GM23338 (cell line): ENCODE results near the gene KIF9. TPM values are rescaled to one million over a fixed set of nuclear protein-coding genes. Genes with fewer than 3 reads are reported as not detected.

Experiments
- ATAC-seq: fragments of 200-7000 bp; cut with Tn5 transposase; 3 replicates; pipeline ENCODE4 v1.9.1; 2020
- DNase-seq: peaks from one replicate; pipeline ENCODE4 v3.0.0-alpha.2; 2015; ENCODE audit warnings: low spot score
- H2AFZ ChIP-seq: fragments of 200-600 bp; sonication (generic); 2 replicates; pipeline ENCODE4 v1.8.0; 2016; ENCODE audit warnings: antibody characterized with exemption, mild to moderate bottlenecking, moderate library complexity
- H3F3A ChIP-seq: fragments of 200-600 bp; sonication (generic); replicated peaks from 2 replicates; pipeline ENCODE4 v1.8.0; 2017; ENCODE audit warnings: antibody characterized with exemption, mixed run types, low read depth
- H3K27ac ChIP-seq: fragments of 200-600 bp; sonication (generic); 2 replicates; pipeline ENCODE4 v1.6.1; 2016; ENCODE audit warnings: low read depth
- H3K27me3 ChIP-seq: fragments of 200-600 bp; sonication (generic); 2 replicates; pipeline ENCODE4 v1.8.0; 2016; ENCODE audit warnings: mild to moderate bottlenecking, mixed run types, moderate library complexity; ENCODE audit not compliant: insufficient read depth
- H3K36me3 ChIP-seq: fragments of 200-600 bp; sonication (generic); 2 replicates; pipeline ENCODE4 v1.8.0; 2016; ENCODE audit warnings: mild to moderate bottlenecking; ENCODE audit not compliant: insufficient read depth
- H3K4me1 ChIP-seq: fragments of 200-600 bp; sonication (generic); 2 replicates; pipeline ENCODE4 v1.8.0; 2016; ENCODE audit warnings: mild to moderate bottlenecking, moderate library complexity; ENCODE audit not compliant: insufficient read depth
- H3K4me2 ChIP-seq: fragments of 200-600 bp; sonication (generic); 2 replicates; pipeline ENCODE4 v1.7.1; 2017; ENCODE audit warnings: mixed run types
- H3K4me3 ChIP-seq: fragments of 200-600 bp; sonication (generic); 2 replicates; pipeline ENCODE4 v1.6.1; 2016; ENCODE audit warnings: mixed run types
- H3K79me2 ChIP-seq: fragments of 200-600 bp; sonication (generic); replicated peaks from 2 replicates; pipeline ENCODE4 v1.8.0; 2017; ENCODE audit warnings: mild to moderate bottlenecking; ENCODE audit not compliant: insufficient read depth
- H3K9me2 ChIP-seq: fragments of 200-600 bp; sonication (generic); 2 replicates; pipeline ENCODE4 v1.8.0; 2017; ENCODE audit not compliant: insufficient read depth
- H4K20me1 ChIP-seq: fragments of 200-600 bp; sonication (generic); replicated peaks from 2 replicates; pipeline ENCODE4 v1.8.0; 2017; ENCODE audit warnings: mild to moderate bottlenecking; ENCODE audit not compliant: insufficient read depth
- H3K27ac Mint-ChIP-seq: 2 replicates; pipeline ENCODE4 v1.8.0; 2020; ENCODE audit warnings: inconsistent platforms, mild to moderate bottlenecking, moderate library complexity, mixed read lengths
- H3K27me3 Mint-ChIP-seq: 3 replicates; pipeline ENCODE4 v1.8.0; 2022; ENCODE audit warnings: low read depth, mild to moderate bottlenecking, moderate library complexity, mixed read lengths, inconsistent platforms; ENCODE audit not compliant: insufficient read depth, poor library complexity
- H3K36me3 Mint-ChIP-seq: 3 replicates; pipeline ENCODE4 v1.8.0; 2021; ENCODE audit warnings: low read depth, mild to moderate bottlenecking, inconsistent platforms, moderate library complexity, mixed read lengths
- H3K4me1 Mint-ChIP-seq: 3 replicates; pipeline ENCODE4 v1.8.0; 2020; ENCODE audit warnings: mild to moderate bottlenecking, inconsistent platforms, mixed read lengths
- H3K4me3 Mint-ChIP-seq: 3 replicates; pipeline ENCODE4 v1.8.0; 2021; ENCODE audit warnings: moderate library complexity, mild to moderate bottlenecking, inconsistent platforms, mixed read lengths
- H3K9me3 Mint-ChIP-seq: 3 replicates; pipeline ENCODE4 v1.8.0; 2020; ENCODE audit warnings: moderate library complexity, mild to moderate bottlenecking, inconsistent platforms, mixed read lengths
- CREB1 ChIP-seq: fragments of 250-450 bp; sonication (Bioruptor Pico); IDR thresholded peaks from 2 replicates; pipeline ENCODE4 v1.5.0; 2020; ENCODE audit warnings: low read depth, mild to moderate bottlenecking, moderate library complexity
- CTCF ChIP-seq, 2 experiments: fragments of 200-600 bp in 1 of 2; sonication (generic) in 1 of 2; conservative IDR thresholded peaks; 2 replicates each; pipeline versions ENCODE4 v1.5.1 to v1.6.1; 2016 to 2017; ENCODE audit warnings: antibody characterized with exemption in 2 of 2, low read depth in 2 of 2, mild to moderate bottlenecking in 2 of 2, moderate library complexity in 1 of 2
- EZH2 ChIP-seq: fragments of 200-600 bp; sonication (generic); IDR thresholded peaks from one replicate; pipeline ENCODE4 v1.8.0; 2017; ENCODE audit warnings: antibody characterized with exemption, mild to moderate bottlenecking, low read depth; ENCODE audit not compliant: unreplicated experiment
- EZH2phosphoT487 ChIP-seq: fragments of 200-600 bp; sonication (generic); IDR thresholded peaks from one replicate; pipeline ENCODE4 v1.8.1; 2018; ENCODE audit warnings: antibody characterized with exemption; ENCODE audit not compliant: unreplicated experiment
- JUNB ChIP-seq: IDR thresholded peaks from one replicate; pipeline ENCODE4 v1.6.1; 2016; ENCODE audit warnings: antibody characterized with exemption; ENCODE audit not compliant: unreplicated experiment
- NANOG ChIP-seq: IDR thresholded peaks from 2 replicates; pipeline ENCODE4 v1.6.1; 2016; ENCODE audit warnings: antibody characterized with exemption, borderline replicate concordance
- POLR2AphosphoS5 ChIP-seq: IDR thresholded peaks from 2 replicates; pipeline ENCODE4 v1.6.1; 2016; ENCODE audit warnings: antibody characterized with exemption, low read depth
- REST ChIP-seq: IDR thresholded peaks from one replicate; pipeline ENCODE4 v1.6.1; 2018; ENCODE audit warnings: antibody characterized with exemption; ENCODE audit not compliant: unreplicated experiment
- STAT1 ChIP-seq: IDR thresholded peaks from one replicate; pipeline ENCODE4 v1.6.1; 2016; ENCODE audit warnings: antibody characterized with exemption; ENCODE audit not compliant: unreplicated experiment
- ZNF114 ChIP-seq: fragments of 250-450 bp; sonication (Bioruptor Pico); IDR thresholded peaks from 2 replicates; pipeline ENCODE4 v1.5.0; 2020; ENCODE audit warnings: mild to moderate bottlenecking, moderate library complexity
- ZNF331 ChIP-seq: fragments of 250-450 bp; sonication (Bioruptor Pico); IDR thresholded peaks from 2 replicates; pipeline ENCODE4 v1.5.0; 2020; ENCODE audit warnings: low read depth, mild to moderate bottlenecking, moderate library complexity
- ZNF462 ChIP-seq: fragments of 250-450 bp; sonication (Bioruptor Pico); IDR thresholded peaks from 2 replicates; pipeline ENCODE4 v1.5.0; 2020; ENCODE audit warnings: mild to moderate bottlenecking, moderate library complexity
- polyA plus RNA-seq: library from polyadenylated mRNA; unstranded; fragments of >200 nt; fragmentation: Nextera tagmentation; extraction: Ambion mirVana; gene quantifications from 2 replicates; pipeline ENCODE4 v1.2.1, GENCODE V29; 2016
- total RNA-seq: library from RNA; depleted of rRNA; stranded (reverse); fragments of >200 nt; shearing (Covaris generic); gene quantifications from 2 replicates; pipeline ENCODE4 v1.2.3, GENCODE V29; 2014
- TF ChIP-seq, protein P1 (sequence below): IDR thresholded peaks from 2 replicates; pipeline ENCODE4 v1.6.1; 2016; ENCODE audit warnings: antibody characterized with exemption

KIF9 gene
- total and polyA plus RNA-seq, 2 experiments from 2014 or later: 12.6 to 14.0 TPM

- TF ChIP-seq EZH2 (no peak), CTCF (conservative IDR thresholded peaks at IDR 0.05; ENCODE audit: low read depth in 2 of 2) (no peak), NANOG (no peak), ZNF114 (CRISPR knock-in tag) (no peak), CREB1 (CRISPR knock-in tag) (no peak), STAT1 (no peak), REST (no peak), ZNF462 (no peak), POLR2AphosphoS5 (no peak), ZNF331 (CRISPR knock-in tag) (no peak), JUNB (no peak), EZH2phosphoT487 (no peak)
- TF ChIP-seq, protein P1, sequence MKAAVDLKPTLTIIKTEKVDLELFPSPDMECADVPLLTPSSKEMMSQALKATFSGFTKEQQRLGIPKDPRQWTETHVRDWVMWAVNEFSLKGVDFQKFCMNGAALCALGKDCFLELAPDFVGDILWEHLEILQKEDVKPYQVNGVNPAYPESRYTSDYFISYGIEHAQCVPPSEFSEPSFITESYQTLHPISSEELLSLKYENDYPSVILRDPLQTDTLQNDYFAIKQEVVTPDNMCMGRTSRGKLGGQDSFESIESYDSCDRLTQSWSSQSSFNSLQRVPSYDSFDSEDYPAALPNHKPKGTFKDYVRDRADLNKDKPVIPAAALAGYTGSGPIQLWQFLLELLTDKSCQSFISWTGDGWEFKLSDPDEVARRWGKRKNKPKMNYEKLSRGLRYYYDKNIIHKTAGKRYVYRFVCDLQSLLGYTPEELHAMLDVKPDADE: no peak
- H3K4me1 ChIP-seq: peaks cover 3% of the 10 kb centered on the region; the same call in 1 of the 2 replicates
- no peak overlapping the region for H3K27ac ChIP-seq
- Mint-ChIP-seq H3K36me3 (peaks cover 15% of the 10 kb centered on the region), H3K4me1 (peaks cover 28% of the 10 kb centered on the region), H3K4me3 (no peak overlapping the region), H3K27ac (no peak overlapping the region), H3K27me3 (peaks cover 3% of the 10 kb centered on the region), H3K9me3 (no peaks in the 10 kb centered on the region)
- no peaks in the 10 kb centered on the region for H3K36me3 ChIP-seq
- no peak overlapping the region for H3K4me3 ChIP-seq
- DNase-seq (no peak), ATAC-seq (no peak)
- no peaks in the 10 kb centered on the region for H3F3A ChIP-seq
- no peak overlapping the region for H3K4me2 ChIP-seq
- H3K27me3 ChIP-seq: no peaks in the 10 kb centered on the region
- H3K79me2 ChIP-seq: peaks cover 68% of the 10 kb centered on the region
- no peak overlapping the region for H2AFZ ChIP-seq
- peaks cover 31% of the 10 kb centered on the region for H4K20me1 ChIP-seq
- no peaks in the 10 kb centered on the region for H3K9me2 ChIP-seq
Observed at GRCh38 chr3:47298439-47298838, 15.8 kb upstream of the KIF9 start.
